GM12878 (cell line): ENCODE results near the gene GPC6. TPM values are rescaled to one million over a fixed set of nuclear protein-coding genes. Genes with fewer than 3 reads are reported as not detected.

Experiments used
- ATAC-seq: fragments of 200-7000 bp; cut with Tn5 transposase; 3 replicates; pipeline ENCODE4 v1.9.1; 2020; ENCODE audit warnings: mild to moderate bottlenecking, moderate library complexity
- BruUV-seq: library from RNA; stranded (reverse); fragments of 400-500 nt; replicated peaks from 2 replicates; lab custom pipeline; 2021; lab: Mats Ljungman, UMichigan
- CTCF ChIA-PET: fragments of 300-600 bp; sonication (Branson Sonifier 250); formaldehyde crosslinking; extraction: SDS; loops from one replicate; lab custom pipeline; 2021; ENCODE audit warnings: inconsistent platforms; lab: Yijun Ruan, JAX
- POLR2A ChIA-PET: fragments of 350-600 bp; formaldehyde crosslinking; extraction: SDS; loops from one replicate; lab custom pipeline; 2021; ENCODE audit warnings: inconsistent platforms; lab: Charles Lee
- RAD21 ChIA-PET: fragments of 300-600 bp; sonication (Branson Sonifier 250); formaldehyde crosslinking; loops from one replicate; lab custom pipeline; 2023; ENCODE audit warnings: antibody characterized with exemption; ENCODE audit not compliant: unreplicated experiment; lab: Charles Lee
- SMC1A ChIA-PET: fragments of 300-600 bp; sonication (Branson Sonifier 250); formaldehyde crosslinking; loops from one replicate; lab custom pipeline; 2023; ENCODE audit not compliant: unreplicated experiment, uncharacterized antibody; lab: Charles Lee
- DNase-seq: peaks from one replicate; pipeline ENCODE4 v3.0.0-alpha.2; 2011; ENCODE audit warnings: low read depth, low spot score
- FAIRE-seq: peaks from 3 replicates; lab custom pipeline; 2011; peaks lifted over from hg19 to GRCh38; lab: Jason Lieb, UNC
- H2AFZ ChIP-seq: 2 replicates; pipeline ENCODE4 v1.6.0; 2011; ENCODE audit warnings: low read depth, low read length, control low read depth; ENCODE audit not compliant: control insufficient read depth
- H3K27ac ChIP-seq: 2 replicates; pipeline ENCODE4 v1.5.1; 2011; ENCODE audit warnings: control low read depth; ENCODE audit not compliant: control insufficient read depth, insufficient read depth
- H3K27me3 ChIP-seq, 2 experiments: replicated peaks in 1 of 2; 2 replicates each; pipeline versions ENCODE4 v1.6.0 to v1.6.1; 2011; ENCODE audit warnings: low read length in 1 of 2; ENCODE audit not compliant: control insufficient read depth in 2 of 2, insufficient read depth in 2 of 2
- H3K36me3 ChIP-seq, 2 experiments: 2 replicates each; pipeline ENCODE4 v1.5.1; 2011; ENCODE audit warnings: low read length in 1 of 2; ENCODE audit not compliant: control insufficient read depth in 2 of 2, insufficient read depth in 2 of 2
- H3K4me1 ChIP-seq: 2 replicates; pipeline ENCODE4 v1.6.1; 2011; ENCODE audit warnings: mild to moderate bottlenecking, low read length, moderate library complexity, mixed read lengths; ENCODE audit not compliant: control insufficient read depth, insufficient read depth
- H3K4me2 ChIP-seq: 2 replicates; pipeline ENCODE4 v1.6.0; 2011; ENCODE audit warnings: control low read depth; ENCODE audit not compliant: control insufficient read depth, insufficient read depth
- H3K4me3 ChIP-seq: fragments of 200-600 bp; sonication (generic); 2 replicates; pipeline ENCODE4 v1.5.1; 2016
- H3K79me2 ChIP-seq: 2 replicates; pipeline ENCODE4 v1.6.0; 2011; ENCODE audit warnings: low read length; ENCODE audit not compliant: control insufficient read depth, insufficient read depth
- H3K9ac ChIP-seq: 2 replicates; pipeline ENCODE4 v1.8.0; 2011; ENCODE audit warnings: low read length, control low read depth, mixed read lengths; ENCODE audit not compliant: control insufficient read depth, insufficient read depth
- H3K9me3 ChIP-seq: replicated peaks from 3 replicates; pipeline ENCODE4 v1.5.1; 2011; ENCODE audit warnings: mild to moderate bottlenecking, low read length; ENCODE audit not compliant: control insufficient read depth, insufficient read depth
- H4K20me1 ChIP-seq: 2 replicates; pipeline ENCODE4 v1.6.0; 2011; ENCODE audit not compliant: control insufficient read depth, insufficient read depth
- SREBF1 ChIP-seq: IDR thresholded peaks from 2 replicates; pipeline ENCODE4 v1.6.1; 2012; ENCODE audit warnings: mild to moderate bottlenecking, low read length
- TBL1XR1 ChIP-seq: IDR thresholded peaks from 2 replicates; pipeline ENCODE4 v1.6.1; 2012; ENCODE audit warnings: low read depth, low read length, improper control_type of control experiment
- ZNF622 ChIP-seq: fragments of 450-650 bp; IDR thresholded peaks from 2 replicates; pipeline ENCODE4 v1.6.1; 2017; ENCODE audit warnings: mild to moderate bottlenecking, inconsistent platforms
- WGBS: methylation state at CpG from one replicate; pipeline ENCODE4 v1.1.6; 2016; ENCODE audit warnings: low lambda C conversion rate; ENCODE audit not compliant: insufficient replicate concordance, insufficient coverage; ENCODE audit errors: missing lambda C conversion rate; 5-methylcytosine and 5-hydroxymethylcytosine counted together
- in situ Hi-C: fragments of 300-500 bp; cut with MboI; formaldehyde crosslinking; loops from 9 replicates; pipeline ENCODE4 v1.14.3; 2018; ENCODE audit warnings: mixed read lengths
- intact Hi-C: fragments of 100-400 bp; cut with micrococcal nuclease; formaldehyde crosslinking; loops from one replicate; pipeline ENCODE4 v1.14.2; 2022; ENCODE audit not compliant: unreplicated experiment
- polyA plus RNA-seq, 11 experiments: library from polyadenylated mRNA; depleted of rRNA in 4 of 11; unstranded in 6 of 11; stranded (reverse) in 5 of 11; fragments of >200 nt; fragmentation: Nextera tagmentation in 4 of 11; fragmentation: Illumina TruSeq in 1 of 11; extraction: Ambion mirVana in 4 of 11; extraction: Trizol in 1 of 11; gene quantifications; 1 replicate in 1 of 11; 2 replicates in 10 of 11; pipeline versions ENCODE4 v1.2.1 to v1.2.3, GENCODE V29; 2011 to 2016; ENCODE audit warnings: inconsistent platforms in 2 of 11, missing spikeins in 2 of 11, low read depth in 1 of 11
- total RNA-seq, 4 experiments: library from RNA; depleted of rRNA in 3 of 4; stranded (reverse); fragments of >200 nt in 3 of 4; fragmentation: Illumina TruSeq in 1 of 4; extraction: Trizol in 1 of 4; gene quantifications; 2 replicates each; pipeline versions ENCODE4 v1.2.1 to v1.2.3, GENCODE V29; 2013 to 2021

Gene GPC6
- total and polyA plus RNA-seq, 10 of the 15 experiments (the other 5 are each of a cell fraction or from before 2014, with no cell fraction given): 0.03 to 0.04 (median 0.03) TPM; not detected in 7

DNA sequence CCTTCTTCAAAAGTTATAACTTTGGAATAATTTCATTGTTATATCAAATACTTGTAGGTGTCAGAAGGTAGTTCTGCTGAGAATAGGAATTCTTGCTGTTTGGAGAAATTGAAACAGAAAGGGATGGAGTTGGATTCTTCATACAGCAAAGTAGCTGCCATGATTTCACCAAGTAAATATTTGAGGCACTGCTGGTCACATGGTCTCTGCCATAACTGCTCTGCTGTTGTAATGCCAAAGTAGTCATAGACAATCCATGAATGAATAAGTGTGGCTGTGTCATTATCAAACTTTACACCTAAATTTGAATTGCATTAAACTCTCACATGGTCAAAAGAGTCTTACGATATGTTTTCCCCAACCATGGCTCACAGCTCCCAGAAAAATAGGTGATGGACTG is 308.6 kb downstream of the GPC6 start:
- WGBS: 82% methylated on average over 1 of the region's 1 CpG
- intact Hi-C loops (no loop called here), in situ Hi-C loops (no loop called here)
- TF ChIP-seq ZNF622: no peak
- no TSS peak for BruUV-seq
- DNase-seq: no peak
- ChIA-PET RAD21 (no interaction called here), POLR2A (no interaction called here), CTCF (interaction anchor here (1.7 kb wide), 1 partner anchor 10 kb away, joined by 6 read pairs; no protein-coding TSS in a partner anchor), SMC1A (no interaction called here)
- no peak overlapping the region for H2AFZ ChIP-seq
- no peaks in the 10 kb centered on the region for H3K27me3 ChIP-seq
- no peaks in the 10 kb centered on the region for H3K36me3 ChIP-seq
- no peaks in the 10 kb centered on the region for H3K4me1 ChIP-seq
- H3K4me3 ChIP-seq: no peak overlapping the region
- no peak overlapping the region for H3K4me2 ChIP-seq
- FAIRE-seq: no peak
- H3K9ac ChIP-seq: no peak overlapping the region
- H3K79me2 ChIP-seq: no peaks in the 10 kb centered on the region
- no peaks in the 10 kb centered on the region for H4K20me1 ChIP-seq
- H3K9me3 ChIP-seq: no peaks in the 10 kb centered on the region
- no peak overlapping the region for H3K27ac ChIP-seq
- no peak for ATAC-seq

DNA sequence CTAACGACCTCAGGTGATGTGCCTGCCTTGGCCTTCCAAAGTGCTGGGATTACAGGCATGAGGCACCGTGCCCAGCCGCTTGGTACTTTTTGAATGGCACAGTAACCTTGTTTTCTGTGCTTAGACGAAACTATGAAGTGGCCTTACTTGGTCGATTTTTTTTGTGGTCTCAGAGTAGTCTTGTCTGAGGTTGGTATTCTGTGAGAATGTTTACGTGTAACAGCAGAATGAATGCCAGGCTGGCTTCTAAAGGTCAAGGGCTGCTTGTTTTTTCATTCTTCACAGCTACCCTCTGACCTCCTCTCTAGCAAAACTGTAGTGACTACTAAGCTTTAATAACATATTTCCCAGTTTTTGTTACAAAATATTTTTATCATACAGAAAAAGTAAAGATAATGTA is 313.3 kb downstream of the GPC6 start:
- intact Hi-C loops: no loop called here
- H3K27me3 ChIP-seq: no peaks in the 10 kb centered on the region
- ATAC-seq: no peak
- H3K4me3 ChIP-seq: no peak overlapping the region
- RAD21 ChIA-PET: no interaction called here
- no peak overlapping the region for H3K27ac ChIP-seq
- no peak overlapping the region for H3K9ac ChIP-seq
- no peak for FAIRE-seq
- no peak overlapping the region for H3K4me2 ChIP-seq
- no peak for DNase-seq
- no peaks in the 10 kb centered on the region for H3K4me1 ChIP-seq
- TF ChIP-seq SREBF1: no peak
- TF ChIP-seq TBL1XR1: no peak
- TF ChIP-seq, all 136 proteins: peak for 0
- in situ Hi-C loops: no loop called here
- SMC1A ChIA-PET: no interaction called here
- WGBS: 2% methylated on average over 6 of the region's 6 CpGs
- BruUV-seq: no TSS peak
- H3K36me3 ChIP-seq: no peaks in the 10 kb centered on the region
- H3K9me3 ChIP-seq: no peaks in the 10 kb centered on the region
- H2AFZ ChIP-seq: no peak overlapping the region
- no peaks in the 10 kb centered on the region for H4K20me1 ChIP-seq
- CTCF ChIA-PET: interaction anchor here (0.6 kb wide), 1 partner anchor 877 kb away, joined by 3 read pairs; no protein-coding TSS in a partner anchor
- POLR2A ChIA-PET: no interaction called here
- H3K79me2 ChIP-seq: no peaks in the 10 kb centered on the region
